ENCODE measurements around the gene LRRC26.

Gene LRRC26

GRCh38 chr9:137169896-137170358, at the start of gene LRRC26:
TSS of gene LRRC26 (minus strand) at chr9:137170051. CDS start at chr9:137169943, 108 bp downstream.
- no peak for DNase-seq (ENCODE audit: low spot score)

- peak; percentile 75 for DNase-seq (ENCODE audit: low spot score)
These were observed 49.0 kb upstream of the LRRC26 start for GRCh38 chr9:137218754-137219271.

GRCh38 chr9:137218212-137218753, 48.4 kb upstream of the LRRC26 start:
- no peak for DNase-seq (ENCODE audit: low spot score)

DNA sequence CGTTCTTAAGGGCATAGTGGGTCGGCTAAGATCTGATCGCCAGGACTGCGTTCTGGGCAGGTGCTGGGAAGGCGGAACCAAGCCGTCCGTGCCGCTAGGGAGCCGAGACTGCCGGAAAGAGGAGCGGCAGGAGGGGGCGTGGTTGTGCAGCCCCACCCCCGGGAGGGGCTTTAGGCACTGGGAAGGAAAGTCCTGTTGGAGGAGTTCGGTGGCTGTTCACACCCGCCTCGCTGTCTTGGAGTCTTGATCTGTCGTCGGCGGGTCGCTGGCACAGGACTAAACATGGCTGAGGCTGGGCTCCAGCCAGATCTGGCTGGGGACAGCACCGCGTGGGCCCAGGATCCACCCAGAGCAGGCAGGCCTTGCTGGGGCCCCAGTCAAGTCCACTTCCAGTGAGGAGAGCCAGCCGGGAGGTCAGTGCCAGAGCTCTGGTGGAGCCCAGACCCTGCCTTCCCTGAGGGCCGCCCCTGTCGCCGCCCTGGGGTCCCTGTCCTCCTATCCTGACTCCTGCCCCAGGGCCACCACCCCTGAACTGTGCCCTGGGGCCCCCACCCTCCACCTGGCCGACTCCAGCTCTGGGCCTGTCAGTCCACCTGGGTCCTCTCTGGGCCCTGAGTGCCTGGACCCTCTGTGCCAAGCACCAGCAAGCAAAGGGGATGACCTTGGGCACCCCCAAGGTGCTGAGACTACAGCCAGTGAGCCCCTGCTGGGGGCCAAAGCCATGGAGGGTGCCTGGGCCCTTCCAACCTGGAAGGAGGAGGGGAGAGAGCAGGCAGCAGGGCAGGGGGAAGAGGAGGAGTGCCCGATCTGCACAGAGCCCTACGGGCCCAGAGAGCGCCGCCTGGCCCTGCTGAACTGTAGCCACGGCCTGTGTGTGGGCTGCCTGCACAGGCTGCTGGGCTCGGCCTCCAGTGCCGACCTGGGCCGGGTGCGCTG, 47.7 kb upstream of the LRRC26 start:
- peak; percentile 77 for DNase-seq (ENCODE audit: low spot score)

GRCh38 chr9:137216188-137216965, 46.5 kb upstream of the LRRC26 start:
- DNase-seq (ENCODE audit: low spot score) = no peak

GRCh38 chr9:137215196-137215986, 45.5 kb upstream of the LRRC26 start:
- DNase-seq (ENCODE audit: low spot score) = no peak

- DNase-seq (ENCODE audit: low spot score) = no peak
These were observed 44.8 kb upstream of the LRRC26 start for GRCh38 chr9:137214620-137215019.

DNA sequence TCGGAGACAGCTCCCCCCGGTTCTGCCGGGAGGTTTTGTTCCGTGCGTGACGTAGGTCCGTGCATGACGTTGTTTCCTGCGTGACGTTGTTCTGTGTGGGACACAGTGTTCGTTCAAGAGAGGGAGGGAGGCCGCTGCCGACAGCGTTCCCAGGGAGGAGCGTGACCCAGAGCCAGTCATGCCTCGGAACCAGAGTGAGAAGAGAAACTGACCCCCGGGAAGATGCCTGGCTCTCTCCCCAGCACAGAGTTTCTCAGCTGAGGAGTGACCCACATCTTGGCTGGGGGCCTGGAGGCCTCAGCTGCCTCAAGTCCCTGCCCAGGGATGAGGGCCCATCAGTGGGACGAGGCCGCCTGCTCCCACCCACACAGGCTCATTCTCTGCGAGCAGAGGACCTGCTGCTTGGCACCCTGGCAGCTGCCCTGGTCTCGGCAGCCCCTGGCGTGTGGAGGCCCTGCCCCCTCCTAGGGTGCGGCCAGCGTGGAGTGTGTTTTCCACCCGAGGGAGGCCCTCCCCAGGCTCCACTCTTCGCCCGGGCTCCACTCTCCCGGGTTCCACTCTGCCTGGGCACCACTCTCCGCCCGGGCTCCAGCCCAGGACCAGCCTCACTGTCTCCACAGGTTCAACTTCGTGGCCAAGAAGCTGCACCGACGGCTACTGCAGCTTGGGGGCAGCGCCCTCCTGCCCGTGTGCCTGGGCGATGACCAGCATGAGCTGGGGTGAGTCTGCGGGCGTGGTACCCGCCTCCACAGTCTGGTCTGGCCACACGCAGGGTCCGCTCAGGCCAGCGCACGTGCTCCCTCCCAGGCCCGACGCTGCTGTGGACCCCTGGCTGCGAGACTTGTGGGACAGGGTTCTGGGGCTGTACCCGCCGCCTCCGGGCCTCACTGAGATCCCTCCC, 43.6 kb upstream of the LRRC26 start:
- no peak for DNase-seq (ENCODE audit: low spot score)

DNA sequence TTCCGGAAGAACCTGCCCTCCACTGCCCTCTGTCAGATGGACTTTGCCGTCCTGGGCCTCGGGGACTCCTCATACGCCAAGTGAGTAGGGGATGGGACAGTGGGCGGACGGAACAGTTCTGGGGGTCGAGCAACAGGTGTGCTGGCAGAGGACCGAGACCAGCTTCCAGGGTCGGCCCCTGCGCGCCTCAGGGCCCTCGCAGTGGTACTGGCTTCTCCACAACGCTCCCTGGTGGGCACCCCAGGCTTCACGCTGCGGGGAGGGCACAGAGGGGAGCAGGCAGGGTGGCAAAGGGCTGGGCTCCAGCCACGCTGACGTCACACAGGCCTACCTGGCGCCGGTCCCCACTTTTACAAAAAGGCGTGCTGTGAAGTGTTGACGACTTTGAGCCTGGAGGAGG, 42.7 kb upstream of the LRRC26 start:
- DNase-seq (ENCODE audit: low spot score) = no peak

DNA sequence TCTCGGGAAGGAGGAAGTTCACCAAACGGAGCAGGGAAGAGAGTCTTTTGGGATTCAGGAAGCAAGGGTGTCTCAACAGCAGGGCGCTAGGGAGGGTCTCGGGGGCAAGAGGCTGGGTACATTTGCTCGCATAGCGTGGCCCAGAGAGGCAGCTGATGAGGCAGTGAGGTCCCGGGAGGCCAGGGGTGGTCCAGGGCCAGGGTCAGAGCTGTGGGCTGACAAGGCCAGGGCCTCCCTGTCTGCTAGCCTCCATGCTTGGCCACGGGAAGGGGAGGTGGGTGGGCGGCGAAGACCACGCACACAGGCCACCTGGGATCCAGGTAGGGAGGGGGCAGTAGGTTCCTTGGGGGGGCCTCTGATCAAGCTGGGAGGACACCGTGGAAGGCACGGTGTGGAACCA, 41.7 kb upstream of the LRRC26 start:
- no peak for DNase-seq (ENCODE audit: low spot score)

GRCh38 chr9:137206602-137207001, 36.8 kb upstream of the LRRC26 start:
- DNase-seq (ENCODE audit: low spot score) = no peak

- peak; percentile 97 for DNase-seq (ENCODE audit: low spot score)
These were observed 35.5 kb upstream of the LRRC26 start, which contains the start of the genes NDOR1 and TMEM203 for GRCh38 chr9:137205126-137206069. TSS of gene NDOR1 (plus strand) at chr9:137205700. CDS start at chr9:137205778, 78 bp downstream. TSS of gene TMEM203 (minus strand) at chr9:137205648. CDS start at chr9:137205414, 234 bp downstream.

GRCh38 chr9:137204731-137205125, 34.9 kb upstream of the LRRC26 start:
- DNase-seq (ENCODE audit: low spot score) = no peak

DNA sequence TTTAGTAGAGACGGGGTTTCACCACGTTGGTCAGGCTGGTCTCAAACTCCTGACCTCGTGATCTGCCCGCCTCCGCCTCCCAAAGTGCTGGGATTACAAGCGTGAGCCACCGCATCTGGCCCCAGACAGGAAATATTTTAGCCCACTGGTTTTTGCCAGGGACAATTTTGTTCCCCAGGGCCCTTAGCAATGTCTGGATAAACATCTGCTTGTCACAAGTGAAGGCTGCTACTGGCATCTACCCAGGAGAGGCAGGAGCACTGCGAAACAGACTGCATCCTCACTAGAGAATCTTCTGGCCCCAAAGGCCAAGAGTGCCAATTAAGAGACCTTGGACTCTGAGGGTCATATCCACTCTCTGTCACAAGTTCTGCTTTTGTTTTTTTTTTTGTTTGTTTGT, 33.1 kb upstream of the LRRC26 start:
- DNase-seq (ENCODE audit: low spot score) = no peak

DNA sequence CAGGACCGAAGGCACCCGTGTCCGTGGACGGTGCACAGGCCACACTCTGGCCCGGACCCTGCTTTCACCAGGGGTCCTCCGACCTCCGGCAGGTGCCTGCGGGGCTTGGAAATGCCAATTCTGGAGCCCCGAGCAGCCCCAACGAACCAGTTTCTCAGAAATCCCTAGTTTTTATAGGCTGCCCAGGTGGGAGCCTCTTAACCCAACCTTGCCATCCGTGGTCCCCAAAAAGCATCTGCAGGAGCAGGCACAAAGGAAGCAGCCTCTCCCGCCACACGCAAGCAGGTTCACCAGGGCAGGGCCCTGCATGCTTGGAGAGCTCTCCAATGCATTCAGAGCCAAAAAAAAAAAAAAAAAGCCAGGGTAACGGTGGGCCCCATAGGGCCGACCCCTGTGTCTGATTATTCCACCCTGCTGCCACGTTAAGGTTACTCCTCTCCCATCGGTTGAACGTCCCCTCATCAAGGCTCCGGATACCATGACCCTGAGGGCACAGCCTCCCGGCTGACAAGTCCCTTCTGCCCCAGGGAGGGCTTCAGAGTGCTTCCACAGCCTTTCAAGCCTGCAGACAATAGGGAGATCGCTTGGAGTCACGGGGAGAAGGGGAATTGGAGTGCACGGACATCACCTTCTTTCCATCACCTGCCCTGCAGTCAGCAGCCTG, 31.5 kb upstream of the LRRC26 start:
- DNase-seq (ENCODE audit: low spot score) = no peak

DNA sequence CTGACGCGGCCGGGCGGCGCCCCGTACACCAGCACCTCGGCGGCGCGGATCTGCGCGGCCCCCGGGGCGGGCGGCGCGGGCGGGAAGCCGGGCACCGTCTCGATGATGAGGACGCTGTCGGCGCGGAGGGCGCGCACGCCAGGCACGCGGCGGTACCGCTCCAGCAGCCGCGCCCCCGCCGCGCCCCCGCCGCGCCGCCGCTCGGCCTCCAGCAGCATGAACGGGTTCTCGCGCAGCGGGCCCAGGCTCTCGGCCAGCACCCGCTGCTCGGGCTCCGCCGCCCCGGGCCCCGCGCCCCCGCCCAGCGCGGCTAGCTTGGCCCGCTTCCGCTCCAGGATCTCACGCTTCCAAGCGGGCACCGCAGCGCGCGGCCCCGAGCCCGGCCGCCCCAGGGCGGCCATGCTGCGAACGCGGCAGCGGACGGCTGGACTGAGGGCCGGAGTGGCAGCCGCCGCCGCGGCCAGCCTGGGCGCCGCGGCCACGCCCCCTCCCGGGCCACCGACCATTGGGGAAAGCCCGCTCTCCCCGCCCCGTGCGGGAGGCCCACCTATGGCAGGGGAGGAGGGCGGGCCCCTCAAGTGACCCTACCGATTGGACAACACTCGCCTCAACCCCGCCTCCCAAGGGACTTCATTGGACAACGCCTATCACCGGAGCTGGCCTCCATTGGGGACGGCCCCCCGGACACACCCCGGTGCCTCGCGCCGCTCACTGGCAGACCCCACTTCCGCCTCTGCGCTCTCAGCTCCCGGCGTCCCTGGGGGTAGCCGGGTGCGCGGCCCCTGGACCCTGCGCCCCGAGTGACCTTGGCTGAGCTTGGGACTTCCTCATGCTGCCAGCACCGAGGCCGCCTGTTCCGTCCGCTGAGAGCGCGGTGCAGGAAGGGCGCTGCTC, 30.7 kb upstream of the LRRC26 start, which contains the start of gene TPRN:
Gene TPRN (minus strand): TSS at position 431 of the 894 bp plus-strand sequence. CDS start 30 bp downstream, at position 401.
- DNase-seq (ENCODE audit: low spot score) = peak; percentile 100

- DNase-seq (ENCODE audit: low spot score) = no peak
These were observed 29.7 kb upstream of the LRRC26 start for GRCh38 chr9:137199411-137200121.
